ENCODE data around the gene MEA1. TPM values are rescaled to one million over a fixed set of nuclear protein-coding genes. Genes with fewer than 3 reads are reported as not detected.

MEA1 gene
- total and polyA plus RNA-seq, 2 experiments from 2014 or later = 70.5 to 205 TPM

- H3K9me2 ChIP-seq (ENCODE audit: insufficient read depth) = no peaks in the 10 kb centered on the region
- peaks cover 40% of the 10 kb centered on the region for H3K36me3 Mint-ChIP-seq (ENCODE audit: low read depth)
- H3K27me3 ChIP-seq (ENCODE audit: insufficient read depth) = no peaks in the 10 kb centered on the region
- H3K9me3 Mint-ChIP-seq = no peaks in the 10 kb centered on the region; the same call in 2 of the 3 replicates
- H3K4me3 ChIP-seq = no peak overlapping the region
- peaks cover 34% of the 10 kb centered on the region for H3K4me1 Mint-ChIP-seq
- TF ChIP-seq EZH2 (IDR thresholded peaks at IDR 0.05; ENCODE audit: low read depth, unreplicated experiment) (no peak), ZNF331 (CRISPR knock-in tag; IDR thresholded peaks at IDR 0.05; ENCODE audit: low read depth) (no peak), STAT1 (IDR thresholded peaks at IDR 0.05; ENCODE audit: unreplicated experiment) (no peak), ZNF114 (CRISPR knock-in tag; IDR thresholded peaks at IDR 0.05) (no peak), NANOG (IDR thresholded peaks at IDR 0.05; ENCODE audit: borderline replicate concordance) (no peak), EZH2phosphoT487 (IDR thresholded peaks at IDR 0.05; ENCODE audit: unreplicated experiment) (no peak)
- TF ChIP-seq, protein P1, sequence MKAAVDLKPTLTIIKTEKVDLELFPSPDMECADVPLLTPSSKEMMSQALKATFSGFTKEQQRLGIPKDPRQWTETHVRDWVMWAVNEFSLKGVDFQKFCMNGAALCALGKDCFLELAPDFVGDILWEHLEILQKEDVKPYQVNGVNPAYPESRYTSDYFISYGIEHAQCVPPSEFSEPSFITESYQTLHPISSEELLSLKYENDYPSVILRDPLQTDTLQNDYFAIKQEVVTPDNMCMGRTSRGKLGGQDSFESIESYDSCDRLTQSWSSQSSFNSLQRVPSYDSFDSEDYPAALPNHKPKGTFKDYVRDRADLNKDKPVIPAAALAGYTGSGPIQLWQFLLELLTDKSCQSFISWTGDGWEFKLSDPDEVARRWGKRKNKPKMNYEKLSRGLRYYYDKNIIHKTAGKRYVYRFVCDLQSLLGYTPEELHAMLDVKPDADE (IDR thresholded peaks at IDR 0.05) = no peak
- H3K27ac Mint-ChIP-seq = no peak overlapping the region; the same call in 1 of the 2 replicates
- no peak overlapping the region for H3K4me2 ChIP-seq
- DNase-seq (ENCODE audit: low spot score) = no peak
- H3K27ac ChIP-seq (ENCODE audit: low read depth) = no peak overlapping the region
- ATAC-seq = no peak
- H3K36me3 ChIP-seq (ENCODE audit: insufficient read depth) = no peaks in the 10 kb centered on the region
- no peak overlapping the region; the same call in 2 of the 3 replicates for H3K4me3 Mint-ChIP-seq
- no peak overlapping the region for H2AFZ ChIP-seq
- peaks cover 8% of the 10 kb centered on the region for H3K4me1 ChIP-seq (ENCODE audit: insufficient read depth)
- H3F3A ChIP-seq (replicated peaks; ENCODE audit: low read depth) = peaks cover 13% of the 10 kb centered on the region; the same call in 1 of the 2 replicates
- no peaks in the 10 kb centered on the region for H4K20me1 ChIP-seq (replicated peaks; ENCODE audit: insufficient read depth)
- peaks cover 10% of the 10 kb centered on the region for H3K27me3 Mint-ChIP-seq (ENCODE audit: insufficient read depth, low read depth, poor library complexity)
- no peaks in the 10 kb centered on the region; the same call in 1 of the 2 replicates for H3K79me2 ChIP-seq (replicated peaks; ENCODE audit: insufficient read depth)
Measured at GRCh38 chr6:43050981-43051380, 37.2 kb upstream of the MEA1 start.

- no peaks in the 10 kb centered on the region for H3K9me3 Mint-ChIP-seq
- Histone ChIP-seq H3K27me3 (ENCODE audit: insufficient read depth) (no peaks in the 10 kb centered on the region), H3K9me2 (ENCODE audit: insufficient read depth) (no peaks in the 10 kb centered on the region), H3K79me2 (replicated peaks; ENCODE audit: insufficient read depth) (no peaks in the 10 kb centered on the region; the same call in 1 of the 2 replicates), H3F3A (replicated peaks; ENCODE audit: low read depth) (0 out of 2 replicates have a peak, but pooled peaks cover under 1% of the 10 kb centered on the region), H3K27ac (ENCODE audit: low read depth) (no peak overlapping the region), H2AFZ (no peak overlapping the region), H3K36me3 (ENCODE audit: insufficient read depth) (no peaks in the 10 kb centered on the region), H3K4me2 (no peak overlapping the region), H3K4me1 (ENCODE audit: insufficient read depth) (peaks cover 7% of the 10 kb centered on the region; the same call in 1 of the 2 replicates), H3K4me3 (no peak overlapping the region), H4K20me1 (replicated peaks; ENCODE audit: insufficient read depth) (no peaks in the 10 kb centered on the region)
- DNase-seq (ENCODE audit: low spot score) (no peak), ATAC-seq (no peak)
- TF ChIP-seq, protein P2, sequence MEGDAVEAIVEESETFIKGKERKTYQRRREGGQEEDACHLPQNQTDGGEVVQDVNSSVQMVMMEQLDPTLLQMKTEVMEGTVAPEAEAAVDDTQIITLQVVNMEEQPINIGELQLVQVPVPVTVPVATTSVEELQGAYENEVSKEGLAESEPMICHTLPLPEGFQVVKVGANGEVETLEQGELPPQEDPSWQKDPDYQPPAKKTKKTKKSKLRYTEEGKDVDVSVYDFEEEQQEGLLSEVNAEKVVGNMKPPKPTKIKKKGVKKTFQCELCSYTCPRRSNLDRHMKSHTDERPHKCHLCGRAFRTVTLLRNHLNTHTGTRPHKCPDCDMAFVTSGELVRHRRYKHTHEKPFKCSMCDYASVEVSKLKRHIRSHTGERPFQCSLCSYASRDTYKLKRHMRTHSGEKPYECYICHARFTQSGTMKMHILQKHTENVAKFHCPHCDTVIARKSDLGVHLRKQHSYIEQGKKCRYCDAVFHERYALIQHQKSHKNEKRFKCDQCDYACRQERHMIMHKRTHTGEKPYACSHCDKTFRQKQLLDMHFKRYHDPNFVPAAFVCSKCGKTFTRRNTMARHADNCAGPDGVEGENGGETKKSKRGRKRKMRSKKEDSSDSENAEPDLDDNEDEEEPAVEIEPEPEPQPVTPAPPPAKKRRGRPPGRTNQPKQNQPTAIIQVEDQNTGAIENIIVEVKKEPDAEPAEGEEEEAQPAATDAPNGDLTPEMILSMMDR (conservative IDR thresholded peaks at IDR 0.05; ENCODE audit: low read depth in 2 of 2) = no peak
- no peak for TF ChIP-seq ZNF462 (CRISPR knock-in tag; IDR thresholded peaks at IDR 0.05)
- no peak overlapping the region for H3K27ac Mint-ChIP-seq
- no peak overlapping the region for H3K4me3 Mint-ChIP-seq
- H3K27me3 Mint-ChIP-seq (ENCODE audit: insufficient read depth, low read depth, poor library complexity) = peaks cover 11% of the 10 kb centered on the region
- peaks cover 18% of the 10 kb centered on the region for H3K4me1 Mint-ChIP-seq
- H3K36me3 Mint-ChIP-seq (ENCODE audit: low read depth) = peaks cover 42% of the 10 kb centered on the region
Measured at GRCh38 chr6:43047998-43048397, 34.3 kb upstream of the MEA1 start.
